ENCODE results near the gene RSPO3. TPM values are rescaled to one million over a fixed set of nuclear protein-coding genes. Genes with fewer than 3 reads are reported as not detected.
A peak's percentile ranks its signal among the peaks of the same experiment; 100 is the strongest.

Gene RSPO3
- total RNA-seq, 6 donors from 2014 or later: 0.22 to 6.7 (median 1.4) TPM

GRCh38 chr6:127120787-127121636, 2.5 kb downstream of the RSPO3 start:
- no peak for TF ChIP-seq POLR2AphosphoS5 (IDR thresholded peaks at IDR 0.05)
- TF ChIP-seq, protein P1, sequence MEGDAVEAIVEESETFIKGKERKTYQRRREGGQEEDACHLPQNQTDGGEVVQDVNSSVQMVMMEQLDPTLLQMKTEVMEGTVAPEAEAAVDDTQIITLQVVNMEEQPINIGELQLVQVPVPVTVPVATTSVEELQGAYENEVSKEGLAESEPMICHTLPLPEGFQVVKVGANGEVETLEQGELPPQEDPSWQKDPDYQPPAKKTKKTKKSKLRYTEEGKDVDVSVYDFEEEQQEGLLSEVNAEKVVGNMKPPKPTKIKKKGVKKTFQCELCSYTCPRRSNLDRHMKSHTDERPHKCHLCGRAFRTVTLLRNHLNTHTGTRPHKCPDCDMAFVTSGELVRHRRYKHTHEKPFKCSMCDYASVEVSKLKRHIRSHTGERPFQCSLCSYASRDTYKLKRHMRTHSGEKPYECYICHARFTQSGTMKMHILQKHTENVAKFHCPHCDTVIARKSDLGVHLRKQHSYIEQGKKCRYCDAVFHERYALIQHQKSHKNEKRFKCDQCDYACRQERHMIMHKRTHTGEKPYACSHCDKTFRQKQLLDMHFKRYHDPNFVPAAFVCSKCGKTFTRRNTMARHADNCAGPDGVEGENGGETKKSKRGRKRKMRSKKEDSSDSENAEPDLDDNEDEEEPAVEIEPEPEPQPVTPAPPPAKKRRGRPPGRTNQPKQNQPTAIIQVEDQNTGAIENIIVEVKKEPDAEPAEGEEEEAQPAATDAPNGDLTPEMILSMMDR (IDR thresholded peaks at IDR 0.05): peak; percentile 32 to 80 (median 62)
- peaks cover 0 to 30% (median 14%) of the 10 kb centered on the region in 4 donors for H3K27me3 ChIP-seq

GRCh38 chr6:127121637-127121960, 3.1 kb downstream of the RSPO3 start:
- WGBS, 2 donors: 13 to 15% methylated on average over 3 of the region's 3 CpGs
- no peak overlapping the region for H3K4me3 ChIP-seq
- TF ChIP-seq EP300 (IDR thresholded peaks at IDR 0.05) (no peak), POLR2AphosphoS5 (IDR thresholded peaks at IDR 0.05) (no peak), POLR2A (IDR thresholded peaks at IDR 0.05) (no peak)
- TF ChIP-seq, protein P1 (IDR thresholded peaks at IDR 0.05): peak in 1 of 6 experiments; percentile 1
- peaks cover 20 to 39% (median 31%) of the 10 kb centered on the region in 4 donors for H3K4me1 ChIP-seq
- H3K27me3 ChIP-seq: peaks cover 0 to 30% (median 14%) of the 10 kb centered on the region in 4 donors
- no peak for DNase-seq
- H3K36me3 ChIP-seq: no peaks in the 10 kb centered on the region
- ATAC-seq (ENCODE audit: low FRiP score in 2 of 2): no peak
- no peak overlapping the region for H3K27ac ChIP-seq
- no peaks in the 10 kb centered on the region for H3K9me3 ChIP-seq

More at GRCh38 chr6:127120787-127121636, 2.5 kb downstream of the RSPO3 start:
- no peaks in the 10 kb centered on the region for H3K36me3 ChIP-seq
- peak overlapping the region in 3 of 4 donors; percentile 62 to 63 (median 62) for H3K4me3 ChIP-seq
- H3K9me3 ChIP-seq: no peaks in the 10 kb centered on the region
- H3K4me1 ChIP-seq: peaks cover 20 to 39% (median 31%) of the 10 kb centered on the region in 4 donors
- peak; percentile 75 to 86 for ATAC-seq (ENCODE audit: low FRiP score in 2 of 2)
- peak; percentile 72 to 77 for DNase-seq
- 6 to 11% methylated on average over 25 to 31 of the region's 35 CpGs for WGBS, 2 donors
- H3K27ac ChIP-seq: no peak overlapping the region

- ATAC-seq (ENCODE audit: low FRiP score in 2 of 2) (no peak), DNase-seq (no peak)
- H3K27me3 ChIP-seq: peaks cover 0 to 19% (median 12%) of the 10 kb centered on the region in 4 donors
- no peak overlapping the region for H3K27ac ChIP-seq
- H3K36me3 ChIP-seq: no peaks in the 10 kb centered on the region
- H3K4me1 ChIP-seq: peaks cover 15 to 26% (median 22%) of the 10 kb centered on the region in 4 donors
- TF ChIP-seq, protein P1 (IDR thresholded peaks at IDR 0.05): no peak
- no peak for TF ChIP-seq EP300 (IDR thresholded peaks at IDR 0.05)
- TF ChIP-seq POLR2AphosphoS5 (IDR thresholded peaks at IDR 0.05): no peak
- TF ChIP-seq POLR2A (IDR thresholded peaks at IDR 0.05): no peak
- H3K4me3 ChIP-seq: no peak overlapping the region
- H3K9me3 ChIP-seq: no peaks in the 10 kb centered on the region
Measured at GRCh38 chr6:127124172-127124571, 5.7 kb downstream of the RSPO3 start.

GRCh38 chr6:127124680-127125079, 6.2 kb downstream of the RSPO3 start:
- no peak overlapping the region for H3K4me3 ChIP-seq
- DNase-seq: no peak
- peaks cover 10 to 21% (median 17%) of the 10 kb centered on the region in 4 donors for H3K4me1 ChIP-seq
- peaks cover 0 to 18% (median 9%) of the 10 kb centered on the region in 4 donors for H3K27me3 ChIP-seq
- no peak for ATAC-seq (ENCODE audit: low FRiP score in 2 of 2)
- H3K36me3 ChIP-seq: no peaks in the 10 kb centered on the region
- TF ChIP-seq, protein P1 (IDR thresholded peaks at IDR 0.05): no peak
- no peak for TF ChIP-seq POLR2A (IDR thresholded peaks at IDR 0.05)
- no peak for TF ChIP-seq POLR2AphosphoS5 (IDR thresholded peaks at IDR 0.05)
- TF ChIP-seq EP300 (IDR thresholded peaks at IDR 0.05): no peak
- no peaks in the 10 kb centered on the region for H3K9me3 ChIP-seq
- H3K27ac ChIP-seq: no peak overlapping the region

Data from upper lobe of left lung (tissue), 6 donors.